HepG2 (cell line): ENCODE results near the gene PLAGL2. TPM values are rescaled to one million over a fixed set of nuclear protein-coding genes. Genes with fewer than 3 reads are reported as not detected.

Source experiments
- ATAC-seq: fragments of 200-7000 bp; cut with Tn5 transposase; 3 replicates; pipeline ENCODE4 v1.9.1; 2020; ENCODE audit warnings: mild to moderate bottlenecking, moderate library complexity
- BruUV-seq: library from RNA; stranded (reverse); fragments of 400-500 nt; replicated peaks from 2 replicates; lab custom pipeline; 2021; lab: Mats Ljungman, UMichigan
- CTCF ChIA-PET: fragments of 300-600 bp; formaldehyde crosslinking; extraction: SDS; loops from one replicate; lab custom pipeline; 2021; ENCODE audit warnings: low total read pairs, inconsistent platforms, low intra/inter-chr PET ratio; lab: Yijun Ruan, JAX
- POLR2A ChIA-PET: fragments of 350-600 bp; sonication (Branson Sonifier 250); formaldehyde crosslinking; loops from one replicate; lab custom pipeline; 2020; ENCODE audit warnings: antibody characterized with exemption, inconsistent platforms; lab: Yijun Ruan, JAX
- DNase-seq: peaks from one replicate; pipeline ENCODE4 v3.0.0-alpha.2; 2015; ENCODE audit warnings: low spot score
- FAIRE-seq: peaks from 3 replicates; lab custom pipeline; 2011; peaks lifted over from hg19 to GRCh38; lab: Jason Lieb, UNC
- H2AFZ ChIP-seq: one replicate; pipeline ENCODE4 v1.6.1; 2011; ENCODE audit warnings: low read length, inconsistent platforms
- H3K27ac ChIP-seq: fragments of 300-600 bp; 3 replicates; pipeline ENCODE4 v1.8.0; 2011; ENCODE audit warnings: mixed run types, mild to moderate bottlenecking, mixed read lengths, low read length, inconsistent platforms; ENCODE audit not compliant: insufficient read depth; ENCODE audit errors: extremely low read length
- H3K27me3 ChIP-seq, 2 experiments: fragments of 200-600 bp in 1 of 2; 2 replicates in 1 of 2; 3 replicates in 1 of 2; pipeline versions ENCODE4 v1.6.0 to v1.8.0; 2011; ENCODE audit warnings: low read length in 2 of 2, mild to moderate bottlenecking in 2 of 2, moderate library complexity in 2 of 2, inconsistent platforms in 1 of 2; ENCODE audit not compliant: insufficient read depth in 2 of 2, control insufficient read depth in 1 of 2
- H3K36me3 ChIP-seq, 2 experiments: fragments of 200-600 bp in 1 of 2; replicated peaks in 1 of 2; 2 replicates in 1 of 2; 3 replicates in 1 of 2; pipeline versions ENCODE4 v1.5.1 to v1.8.0; 2011; ENCODE audit warnings: low read length in 2 of 2, inconsistent platforms in 1 of 2; ENCODE audit not compliant: insufficient read depth in 2 of 2, control insufficient read depth in 1 of 2
- H3K4me1 ChIP-seq: 2 replicates; pipeline ENCODE4 v1.5.1; 2012; ENCODE audit warnings: low read length, inconsistent platforms; ENCODE audit not compliant: insufficient read depth
- H3K4me2 ChIP-seq: 2 replicates; pipeline ENCODE4 v1.6.0; 2011; ENCODE audit warnings: low read depth, low read length, inconsistent platforms
- H3K4me3 ChIP-seq, 3 experiments: fragments of 200-600 bp in 1 of 3; sonication (generic), shearing (Covaris generic) in 1 of 3; replicated peaks in 1 of 3; 2 replicates each; pipeline ENCODE4 v1.5.1; 2011 to 2016; ENCODE audit warnings: low read length in 3 of 3, inconsistent platforms in 2 of 3, low read depth in 2 of 3, mild to moderate bottlenecking in 2 of 3, control low read depth in 1 of 3, mixed read lengths in 1 of 3; ENCODE audit not compliant: insufficient read depth in 1 of 3
- H3K79me2 ChIP-seq: one replicate; pipeline ENCODE4 v1.6.1; 2011; ENCODE audit warnings: low read length, inconsistent platforms; ENCODE audit not compliant: insufficient read depth
- H3K9ac ChIP-seq: 2 replicates; pipeline ENCODE4 v1.6.0; 2011; ENCODE audit warnings: mild to moderate bottlenecking, low read depth, low read length, inconsistent platforms; ENCODE audit not compliant: insufficient read depth
- H3K9me3 ChIP-seq: 2 replicates; pipeline ENCODE4 v1.5.1; 2012; ENCODE audit warnings: mild to moderate bottlenecking, low read length
- H4K20me1 ChIP-seq: 2 replicates; pipeline ENCODE4 v1.6.0; 2011; ENCODE audit warnings: inconsistent platforms, mild to moderate bottlenecking, low read length, moderate library complexity; ENCODE audit not compliant: insufficient read depth
- CENPX ChIP-seq: sonication (generic); formaldehyde crosslinking; IDR thresholded peaks from 2 replicates; pipeline ENCODE4 v1.9.0; 2021; ENCODE audit warnings: mild to moderate bottlenecking, missing genetic modification reagents, moderate library complexity
- MAZ ChIP-seq, 2 experiments: sonication (generic) in 1 of 2; formaldehyde crosslinking in 1 of 2; IDR thresholded peaks; 2 replicates each; pipeline versions ENCODE4 v1.5.0 to v1.6.1; 2012 to 2020; ENCODE audit warnings: low read depth in 2 of 2, mild to moderate bottlenecking in 2 of 2, borderline replicate concordance in 1 of 2, improper control_type of control experiment in 1 of 2, low read length in 1 of 2, missing genetic modification reagents in 1 of 2, moderate library complexity in 1 of 2
- RFXANK ChIP-seq: IDR thresholded peaks from 2 replicates; pipeline ENCODE4 v1.6.1; 2016
- SMYD3 ChIP-seq: sonication (generic); formaldehyde crosslinking; IDR thresholded peaks from 2 replicates; pipeline ENCODE4 v1.8.1; 2023; ENCODE audit warnings: mild to moderate bottlenecking, missing genetic modification reagents
- SYNCRIP ChIP-seq: fragments of 200-400 bp; formaldehyde crosslinking; IDR thresholded peaks from 2 replicates; pipeline ENCODE4 v1.6.1; 2018; ENCODE audit warnings: mild to moderate bottlenecking, low read depth, low read length; ENCODE audit not compliant: insufficient read depth
- ZNF256 ChIP-seq: sonication (generic); formaldehyde crosslinking; conservative IDR thresholded peaks from 2 replicates; pipeline ENCODE4 v1.4.0; 2020; ENCODE audit warnings: missing genetic modification reagents
- ZNF737 ChIP-seq: sonication (generic); formaldehyde crosslinking; IDR thresholded peaks from 2 replicates; pipeline ENCODE4 v1.5.0; 2020; ENCODE audit warnings: missing genetic modification reagents, mild to moderate bottlenecking, borderline replicate concordance
- WGBS: methylation state at CpG from one replicate; pipeline ENCODE4 v1.1.6; 2017; ENCODE audit warnings: low lambda C conversion rate; 5-methylcytosine and 5-hydroxymethylcytosine counted together
- in situ Hi-C: cut with HindIII; loops from 2 replicates; pipeline ENCODE4 v1.10.0; 2017; ENCODE audit warnings: low pct_unique_long_range_greater_than_20kb; ENCODE audit not compliant: extremely low pct_ligation_motif_present
- intact Hi-C: fragments of 100-400 bp; cut with micrococcal nuclease; formaldehyde crosslinking; loops from one replicate; pipeline ENCODE4 v1.10.0; 2022; ENCODE audit not compliant: unreplicated experiment
- polyA plus RNA-seq, 8 experiments: library from polyadenylated mRNA; depleted of rRNA in 3 of 8; stranded (reverse) in 7 of 8; unstranded in 1 of 8; fragments of >200 nt; fragmentation: Illumina TruSeq in 4 of 8; extraction: Trizol in 4 of 8; gene quantifications; 2 replicates each; pipeline versions ENCODE4 v1.2.1 to v1.2.3, GENCODE V29; 2011 to 2016; ENCODE audit warnings: low read depth in 4 of 8, missing spikeins in 1 of 8, mixed read lengths in 1 of 8; ENCODE audit not compliant: insufficient read depth in 1 of 8
- total RNA-seq, 5 experiments: library from RNA; depleted of rRNA; stranded (reverse); fragments of >200 nt; fragmentation: Illumina TruSeq; extraction: Trizol; gene quantifications; 2 replicates each; pipeline ENCODE4 v1.2.3, GENCODE V29; 2016; ENCODE audit warnings: low read depth in 1 of 5
- TF ChIP-seq, protein P1 (sequence below): sonication (generic); formaldehyde crosslinking; IDR thresholded peaks from 2 replicates; pipeline ENCODE4 v1.5.1; 2020; ENCODE audit warnings: mild to moderate bottlenecking, missing genetic modification reagents
- TF ChIP-seq, protein P2 (sequence below): sonication (generic); formaldehyde crosslinking; IDR thresholded peaks from 2 replicates; pipeline ENCODE4 v1.4.0; 2020; ENCODE audit warnings: mild to moderate bottlenecking, missing genetic modification reagents, borderline replicate concordance
- TF ChIP-seq, protein P3 (sequence below): sonication (generic); formaldehyde crosslinking; IDR thresholded peaks from 2 replicates; pipeline ENCODE4 v1.8.1; 2023; ENCODE audit warnings: missing genetic modification reagents, mild to moderate bottlenecking, borderline replicate concordance
- TF ChIP-seq, protein P4 (sequence below): sonication (generic); formaldehyde crosslinking; IDR thresholded peaks from 2 replicates; pipeline ENCODE4 v1.4.0; 2020; ENCODE audit warnings: low read depth, missing genetic modification reagents

The PLAGL2 gene
- total and polyA plus RNA-seq, 2 of the 13 experiments (the other 11 are each of a cell fraction or from before 2014, with no cell fraction given), result 15.2 to 15.3 TPM

DNA sequence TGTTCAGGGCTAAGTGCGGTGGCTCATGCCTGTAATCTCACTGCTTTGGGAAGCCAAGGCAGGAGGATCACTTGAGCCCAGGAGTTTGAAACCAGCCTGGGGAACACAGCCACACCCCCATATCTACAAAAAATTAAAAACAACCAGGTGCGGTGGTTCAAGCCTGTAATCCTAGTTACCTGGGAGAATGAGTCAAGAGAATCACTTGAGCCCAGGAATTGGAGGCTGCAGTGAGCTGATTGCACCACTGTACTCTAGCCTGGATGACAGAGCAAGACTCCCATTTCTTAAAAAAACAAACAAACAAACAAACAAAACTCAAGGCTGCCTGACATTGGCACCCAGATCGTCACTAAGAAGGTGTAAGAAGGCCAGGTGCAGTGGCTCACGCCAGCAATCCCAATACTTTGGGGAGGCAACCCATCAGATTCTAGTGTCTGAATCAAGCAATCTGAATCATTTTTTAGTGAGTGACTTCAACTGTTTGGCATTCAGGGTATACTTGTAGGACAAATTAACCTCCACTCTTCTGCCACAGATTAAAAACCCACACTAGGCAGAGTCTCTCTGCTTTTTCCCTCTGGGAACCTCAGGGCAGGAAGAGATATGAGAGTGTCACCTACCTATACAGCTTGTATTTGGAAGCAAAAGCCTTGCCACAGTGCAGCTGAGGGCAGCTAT, 6.1 kb downstream of the PLAGL2 start:
- Histone ChIP-seq H3K27ac (no peak overlapping the region), H3K36me3 (peaks cover 52 to 75% of the 10 kb centered on the region in 2 experiments)
- no peak for DNase-seq
- TF ChIP-seq SYNCRIP (no peak), CENPX (no peak), MAZ (IDR thresholded peaks at IDR 0.05; ENCODE audit: borderline replicate concordance, low read depth, low read length) (no peak), MAZ (CRISPR knock-in tag; IDR thresholded peaks at IDR 0.05; ENCODE audit: low read depth) (0 out of 2 replicates have a peak, but pooled peaks have one; percentile 24), ZNF256 (CRISPR knock-in tag) (no peak), SMYD3 (CRISPR knock-in tag) (no peak), RFXANK (CRISPR knock-in tag) (no peak), ZNF737 (CRISPR knock-in tag) (0 out of 2 replicates have a peak, but pooled peaks have one; percentile 18)
- TF ChIP-seq, protein P1, sequence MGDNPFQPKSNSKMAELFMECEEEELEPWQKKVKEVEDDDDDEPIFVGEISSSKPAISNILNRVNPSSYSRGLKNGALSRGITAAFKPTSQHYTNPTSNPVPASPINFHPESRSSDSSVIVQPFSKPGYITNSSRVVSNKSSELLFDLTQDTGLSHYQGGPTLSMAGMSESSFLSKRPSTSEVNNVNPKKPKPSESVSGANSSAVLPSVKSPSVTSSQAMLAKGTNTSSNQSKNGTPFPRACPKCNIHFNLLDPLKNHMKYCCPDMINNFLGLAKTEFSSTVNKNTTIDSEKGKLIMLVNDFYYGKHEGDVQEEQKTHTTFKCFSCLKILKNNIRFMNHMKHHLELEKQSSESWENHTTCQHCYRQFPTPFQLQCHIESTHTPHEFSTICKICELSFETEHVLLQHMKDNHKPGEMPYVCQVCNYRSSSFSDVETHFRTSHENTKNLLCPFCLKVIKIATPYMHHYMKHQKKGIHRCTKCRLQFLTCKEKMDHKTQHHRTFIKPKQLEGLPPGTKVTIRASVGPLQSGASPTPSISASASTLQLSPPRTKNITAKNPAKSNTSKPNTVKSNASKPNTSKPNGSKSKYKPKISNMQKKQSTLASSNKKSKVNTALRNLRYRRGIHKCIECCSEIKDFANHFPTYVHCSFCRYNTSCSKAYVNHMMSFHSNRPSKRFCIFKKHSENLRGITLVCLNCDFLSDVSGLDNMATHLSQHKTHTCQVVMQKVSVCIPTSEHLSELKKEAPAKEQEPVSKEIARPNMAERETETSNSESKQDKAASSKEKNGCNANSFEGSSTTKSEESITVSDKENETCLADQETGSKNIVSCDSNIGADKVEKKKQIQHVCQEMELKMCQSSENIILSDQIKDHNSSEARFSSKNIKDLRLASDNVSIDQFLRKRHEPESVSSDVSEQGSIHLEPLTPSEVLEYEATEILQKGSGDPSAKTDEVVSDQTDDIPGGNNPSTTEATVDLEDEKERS (CRISPR knock-in tag), result no peak
- TF ChIP-seq, protein P2, sequence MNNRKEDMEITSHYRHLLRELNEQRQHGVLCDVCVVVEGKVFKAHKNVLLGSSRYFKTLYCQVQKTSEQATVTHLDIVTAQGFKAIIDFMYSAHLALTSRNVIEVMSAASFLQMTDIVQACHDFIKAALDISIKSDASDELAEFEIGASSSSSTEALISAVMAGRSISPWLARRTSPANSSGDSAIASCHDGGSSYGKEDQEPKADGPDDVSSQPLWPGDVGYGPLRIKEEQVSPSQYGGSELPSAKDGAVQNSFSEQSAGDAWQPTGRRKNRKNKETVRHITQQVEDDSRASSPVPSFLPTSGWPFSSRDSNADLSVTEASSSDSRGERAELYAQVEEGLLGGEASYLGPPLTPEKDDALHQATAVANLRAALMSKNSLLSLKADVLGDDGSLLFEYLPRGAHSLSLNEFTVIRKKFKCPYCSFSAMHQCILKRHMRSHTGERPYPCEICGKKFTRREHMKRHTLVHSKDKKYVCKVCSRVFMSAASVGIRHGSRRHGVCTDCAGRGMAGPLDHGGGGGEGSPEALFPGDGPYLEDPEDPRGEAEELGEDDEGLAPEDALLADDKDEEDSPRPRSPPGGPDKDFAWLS (CRISPR knock-in tag), result 0 out of 2 replicates have a peak, but pooled peaks have one; percentile 62
- TF ChIP-seq, protein P3, sequence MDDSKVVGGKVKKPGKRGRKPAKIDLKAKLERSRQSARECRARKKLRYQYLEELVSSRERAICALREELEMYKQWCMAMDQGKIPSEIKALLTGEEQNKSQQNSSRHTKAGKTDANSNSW (CRISPR knock-in tag), result no peak
- TF ChIP-seq, protein P4, sequence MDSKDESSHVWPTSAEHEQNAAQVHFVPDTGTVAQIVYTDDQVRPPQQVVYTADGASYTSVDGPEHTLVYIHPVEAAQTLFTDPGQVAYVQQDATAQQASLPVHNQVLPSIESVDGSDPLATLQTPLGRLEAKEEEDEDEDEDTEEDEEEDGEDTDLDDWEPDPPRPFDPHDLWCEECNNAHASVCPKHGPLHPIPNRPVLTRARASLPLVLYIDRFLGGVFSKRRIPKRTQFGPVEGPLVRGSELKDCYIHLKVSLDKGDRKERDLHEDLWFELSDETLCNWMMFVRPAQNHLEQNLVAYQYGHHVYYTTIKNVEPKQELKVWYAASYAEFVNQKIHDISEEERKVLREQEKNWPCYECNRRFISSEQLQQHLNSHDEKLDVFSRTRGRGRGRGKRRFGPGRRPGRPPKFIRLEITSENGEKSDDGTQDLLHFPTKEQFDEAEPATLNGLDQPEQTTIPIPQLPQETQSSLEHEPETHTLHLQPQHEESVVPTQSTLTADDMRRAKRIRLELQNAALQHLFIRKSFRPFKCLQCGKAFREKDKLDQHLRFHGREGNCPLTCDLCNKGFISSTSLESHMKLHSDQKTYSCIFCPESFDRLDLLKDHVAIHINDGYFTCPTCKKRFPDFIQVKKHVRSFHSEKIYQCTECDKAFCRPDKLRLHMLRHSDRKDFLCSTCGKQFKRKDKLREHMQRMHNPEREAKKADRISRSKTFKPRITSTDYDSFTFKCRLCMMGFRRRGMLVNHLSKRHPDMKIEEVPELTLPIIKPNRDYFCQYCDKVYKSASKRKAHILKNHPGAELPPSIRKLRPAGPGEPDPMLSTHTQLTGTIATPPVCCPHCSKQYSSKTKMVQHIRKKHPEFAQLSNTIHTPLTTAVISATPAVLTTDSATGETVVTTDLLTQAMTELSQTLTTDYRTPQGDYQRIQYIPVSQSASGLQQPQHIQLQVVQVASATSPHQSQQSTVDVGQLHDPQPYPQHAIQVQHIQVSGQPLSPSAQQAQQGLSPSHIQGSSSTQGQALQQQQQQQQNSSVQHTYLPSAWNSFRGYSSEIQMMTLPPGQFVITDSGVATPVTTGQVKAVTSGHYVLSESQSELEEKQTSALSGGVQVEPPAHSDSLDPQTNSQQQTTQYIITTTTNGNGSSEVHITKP (CRISPR knock-in tag), result no peak

More for the DNA sequence above, 6.1 kb downstream of the PLAGL2 start:
- CTCF ChIA-PET, result no interaction called here
- WGBS, result 95% methylated on average over 4 of the region's 4 CpGs
- H3K9me3 ChIP-seq, result no peaks in the 10 kb centered on the region
- no peak overlapping the region for H3K4me3 ChIP-seq
- no peaks in the 10 kb centered on the region for H3K27me3 ChIP-seq
- ATAC-seq (no peak), FAIRE-seq (no peak)
- H3K79me2 ChIP-seq, result peaks cover 72% of the 10 kb centered on the region
- in situ Hi-C loops (no loop called here), intact Hi-C loops (no loop called here)
- no peak overlapping the region for H3K9ac ChIP-seq
- H3K4me1 ChIP-seq, result peaks cover 48% of the 10 kb centered on the region
- POLR2A ChIA-PET, result no interaction called here
- no peak overlapping the region for H2AFZ ChIP-seq
- no TSS peak for BruUV-seq
- H3K4me2 ChIP-seq, result no peak overlapping the region
- H4K20me1 ChIP-seq, result peaks cover 58% of the 10 kb centered on the region
